Neural cell (in vitro differentiated cells): ENCODE data around the gene HOXB5. TPM values are rescaled to one million over a fixed set of nuclear protein-coding genes. Genes with fewer than 3 reads are reported as not detected.

ENCODE experiments used
- H2AFZ ChIP-seq: fragments of 200-600, 300-800 bp; sonication (generic), shearing (Covaris generic); 2 replicates; pipeline ENCODE4 v1.6.0; 2014; ENCODE audit warnings: low read depth, mild to moderate bottlenecking, antibody characterized with exemption, low read length, moderate library complexity
- H3F3A ChIP-seq: fragments of 200-600 bp; shearing (Covaris generic); 2 replicates; pipeline ENCODE4 v1.6.1; 2016; ENCODE audit warnings: mild to moderate bottlenecking, moderate library complexity, mixed read lengths, antibody characterized with exemption, low read length; ENCODE audit not compliant: insufficient read depth, poor library complexity, severe bottlenecking
- H3K27ac ChIP-seq: fragments of 200-600, 300-800 bp; sonication (generic), shearing (Covaris generic); 2 replicates; pipeline ENCODE4 v1.5.1; 2014; ENCODE audit warnings: mild to moderate bottlenecking, low read length, moderate library complexity
- H3K27me3 ChIP-seq: fragments of 300-800, 200-600 bp; sonication (generic), shearing (Covaris generic); 2 replicates; pipeline ENCODE4 v1.6.0; 2014; ENCODE audit warnings: mild to moderate bottlenecking, low read depth, low read length, moderate library complexity; ENCODE audit not compliant: insufficient read depth
- H3K36me3 ChIP-seq: fragments of 300-800, 200-600 bp; sonication (generic), shearing (Covaris generic); 2 replicates; pipeline ENCODE4 v1.5.1; 2014; ENCODE audit warnings: mild to moderate bottlenecking, antibody characterized with exemption, low read length, moderate library complexity; ENCODE audit not compliant: insufficient read depth
- H3K4me2 ChIP-seq: fragments of 300-800, 200-600 bp; sonication (generic), shearing (Covaris generic); 2 replicates; pipeline ENCODE4 v1.6.0; 2014; ENCODE audit warnings: mild to moderate bottlenecking, low read length
- H3K4me3 ChIP-seq: fragments of 300-800, 200-600 bp; sonication (generic), shearing (Covaris generic); 2 replicates; pipeline ENCODE4 v1.5.1; 2014; ENCODE audit warnings: mild to moderate bottlenecking, low read length, moderate library complexity
- H3K79me2 ChIP-seq: fragments of 200-600 bp; shearing (Covaris generic); replicated peaks from 2 replicates; pipeline ENCODE4 v1.6.0; 2014; ENCODE audit warnings: mild to moderate bottlenecking, low read length, moderate library complexity; ENCODE audit not compliant: insufficient read depth
- H3K9ac ChIP-seq: fragments of 300-800, 200-600 bp; sonication (generic), shearing (Covaris generic); 2 replicates; pipeline ENCODE4 v1.6.1; 2016; ENCODE audit warnings: mild to moderate bottlenecking, low read length, mixed read lengths
- H3K9me2 ChIP-seq: fragments of 200-600 bp; shearing (Covaris generic); 2 replicates; pipeline ENCODE4 v1.6.1; 2016; ENCODE audit warnings: mild to moderate bottlenecking, low read length, mixed read lengths; ENCODE audit not compliant: insufficient read depth
- H3K9me3 ChIP-seq: fragments of 200-600, 300-800 bp; sonication (generic), shearing (Covaris generic); 2 replicates; pipeline ENCODE4 v1.6.1; 2016; ENCODE audit warnings: mild to moderate bottlenecking, mixed run types, low read length, moderate library complexity, mixed read lengths
- H4K20me1 ChIP-seq: fragments of 200-600 bp; shearing (Covaris generic); 2 replicates; pipeline ENCODE4 v1.6.1; 2016; ENCODE audit warnings: mild to moderate bottlenecking, mixed run types; ENCODE audit not compliant: insufficient read depth
- EP300 ChIP-seq: fragments of 450-650 bp; conservative IDR thresholded peaks from 2 replicates; pipeline ENCODE4 v1.6.1; 2014; ENCODE audit warnings: antibody characterized with exemption, mild to moderate bottlenecking, moderate library complexity; ENCODE audit not compliant: poor library complexity, severe bottlenecking
- EZH2 ChIP-seq: fragments of 200-600, 300-800 bp; shearing (Covaris generic), sonication (generic); IDR thresholded peaks from 2 replicates; pipeline ENCODE4 v1.6.1; 2014; ENCODE audit warnings: antibody characterized with exemption, low read length, borderline replicate concordance, mild to moderate bottlenecking; ENCODE audit not compliant: insufficient read depth, poor library complexity, severe bottlenecking
- MXI1 ChIP-seq: fragments of 450-650 bp; conservative IDR thresholded peaks from 2 replicates; pipeline ENCODE4 v1.6.1; 2014; ENCODE audit warnings: antibody characterized with exemption, mild to moderate bottlenecking; ENCODE audit not compliant: poor library complexity, severe bottlenecking
- POLR2AphosphoS5 ChIP-seq: IDR thresholded peaks from 2 replicates; pipeline ENCODE4 v1.6.1; 2012
- polyA plus RNA-seq: library from polyadenylated mRNA; depleted of rRNA; stranded (reverse); fragments of >200 nt; gene quantifications from 2 replicates; pipeline ENCODE4 v1.2.3, GENCODE V29; 2014
- TF ChIP-seq, protein P1 (sequence below): IDR thresholded peaks from 2 replicates; pipeline ENCODE4 v1.6.1; 2012; ENCODE audit warnings: borderline replicate concordance
- TF ChIP-seq, protein P2 (sequence below): fragments of 450-650 bp; IDR thresholded peaks from 2 replicates; pipeline ENCODE4 v1.5.1; 2014; ENCODE audit warnings: antibody characterized with exemption, mild to moderate bottlenecking, moderate library complexity; ENCODE audit not compliant: poor library complexity, severe bottlenecking

The HOXB5 gene
- polyA plus RNA-seq, 1 donor from 2014 or later, result not detected

DNA sequence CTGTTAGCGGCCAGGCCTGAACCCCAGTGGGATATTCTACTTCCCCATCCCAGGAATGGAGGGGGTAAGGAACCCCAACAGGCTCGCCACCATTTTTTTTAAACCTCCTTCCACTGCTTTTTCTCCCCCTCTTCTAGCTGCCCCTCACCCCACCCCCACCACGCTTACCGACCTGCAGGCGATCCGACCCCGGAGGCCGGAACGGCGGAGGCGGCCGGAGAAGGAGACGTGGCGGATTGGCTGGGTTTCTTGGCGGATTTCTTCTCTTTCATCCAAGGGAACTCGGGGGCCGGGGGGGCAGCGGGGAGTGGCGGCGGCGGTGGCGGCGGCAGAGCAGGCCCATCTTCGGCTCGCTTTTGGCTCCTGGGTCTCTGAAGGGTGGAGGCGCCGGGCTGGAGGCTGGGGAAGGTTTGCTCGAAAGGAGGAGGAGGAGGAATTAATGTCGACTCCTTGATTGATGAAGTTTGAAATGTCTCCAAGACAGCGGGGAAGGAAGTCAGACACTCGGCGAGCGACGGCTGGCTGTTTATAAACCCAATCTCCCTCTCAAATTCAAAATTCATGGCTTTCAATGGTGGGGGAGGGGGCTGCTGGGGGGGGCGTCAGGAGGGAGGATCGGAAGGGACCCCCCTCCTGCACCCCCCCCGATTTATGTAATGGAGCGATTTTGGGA lies 49.1 kb downstream of the HOXB5 start:
- Histone ChIP-seq H3K9ac (no peak overlapping the region), H3K4me2 (no peak overlapping the region), H3K27me3 (peaks cover 100% of the 10 kb centered on the region), H3K4me3 (no peak overlapping the region), H3K9me3 (no peaks in the 10 kb centered on the region), H3F3A (no peaks in the 10 kb centered on the region), H3K9me2 (no peaks in the 10 kb centered on the region), H3K36me3 (no peaks in the 10 kb centered on the region), H3K27ac (no peak overlapping the region), H2AFZ (no peak overlapping the region), H3K79me2 (no peaks in the 10 kb centered on the region), H4K20me1 (no peaks in the 10 kb centered on the region)
- peak; percentile 48 for TF ChIP-seq EZH2
- TF ChIP-seq, protein P1, sequence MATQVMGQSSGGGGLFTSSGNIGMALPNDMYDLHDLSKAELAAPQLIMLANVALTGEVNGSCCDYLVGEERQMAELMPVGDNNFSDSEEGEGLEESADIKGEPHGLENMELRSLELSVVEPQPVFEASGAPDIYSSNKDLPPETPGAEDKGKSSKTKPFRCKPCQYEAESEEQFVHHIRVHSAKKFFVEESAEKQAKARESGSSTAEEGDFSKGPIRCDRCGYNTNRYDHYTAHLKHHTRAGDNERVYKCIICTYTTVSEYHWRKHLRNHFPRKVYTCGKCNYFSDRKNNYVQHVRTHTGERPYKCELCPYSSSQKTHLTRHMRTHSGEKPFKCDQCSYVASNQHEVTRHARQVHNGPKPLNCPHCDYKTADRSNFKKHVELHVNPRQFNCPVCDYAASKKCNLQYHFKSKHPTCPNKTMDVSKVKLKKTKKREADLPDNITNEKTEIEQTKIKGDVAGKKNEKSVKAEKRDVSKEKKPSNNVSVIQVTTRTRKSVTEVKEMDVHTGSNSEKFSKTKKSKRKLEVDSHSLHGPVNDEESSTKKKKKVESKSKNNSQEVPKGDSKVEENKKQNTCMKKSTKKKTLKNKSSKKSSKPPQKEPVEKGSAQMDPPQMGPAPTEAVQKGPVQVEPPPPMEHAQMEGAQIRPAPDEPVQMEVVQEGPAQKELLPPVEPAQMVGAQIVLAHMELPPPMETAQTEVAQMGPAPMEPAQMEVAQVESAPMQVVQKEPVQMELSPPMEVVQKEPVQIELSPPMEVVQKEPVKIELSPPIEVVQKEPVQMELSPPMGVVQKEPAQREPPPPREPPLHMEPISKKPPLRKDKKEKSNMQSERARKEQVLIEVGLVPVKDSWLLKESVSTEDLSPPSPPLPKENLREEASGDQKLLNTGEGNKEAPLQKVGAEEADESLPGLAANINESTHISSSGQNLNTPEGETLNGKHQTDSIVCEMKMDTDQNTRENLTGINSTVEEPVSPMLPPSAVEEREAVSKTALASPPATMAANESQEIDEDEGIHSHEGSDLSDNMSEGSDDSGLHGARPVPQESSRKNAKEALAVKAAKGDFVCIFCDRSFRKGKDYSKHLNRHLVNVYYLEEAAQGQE, result no peak

DNA sequence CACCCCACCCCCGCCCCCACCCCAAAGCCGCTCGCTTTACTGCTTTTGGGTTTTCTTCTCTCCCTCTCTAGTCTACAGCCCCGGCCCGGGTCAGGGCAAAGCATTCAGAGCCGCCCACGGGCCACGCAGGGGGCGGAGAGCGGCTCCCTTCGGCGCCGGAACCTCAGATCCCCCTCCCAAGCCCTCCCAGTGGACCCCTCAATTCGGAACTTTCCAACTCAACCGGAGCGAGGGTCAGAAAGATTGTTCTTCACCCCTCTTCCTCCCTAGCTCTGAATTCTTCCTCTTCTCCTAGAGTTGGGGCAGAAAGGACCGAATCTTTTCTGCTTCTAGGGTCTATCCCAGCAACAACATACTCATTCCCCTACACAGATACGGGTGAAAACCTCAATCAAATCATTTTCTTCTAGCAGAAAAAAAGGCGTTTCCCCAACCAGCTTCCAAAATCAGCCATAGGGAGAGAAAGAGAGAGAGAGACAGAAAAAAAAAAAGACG lies 49.7 kb downstream of the HOXB5 start:
- Histone ChIP-seq H3K27ac (no peak overlapping the region), H3K4me2 (no peak overlapping the region), H3K79me2 (no peaks in the 10 kb centered on the region), H4K20me1 (no peaks in the 10 kb centered on the region), H3K9me2 (no peaks in the 10 kb centered on the region), H3K4me3 (peak overlapping the region; percentile 60), H3F3A (no peaks in the 10 kb centered on the region), H3K36me3 (no peaks in the 10 kb centered on the region), H3K27me3 (peaks cover 100% of the 10 kb centered on the region), H3K9me3 (no peaks in the 10 kb centered on the region), H2AFZ (no peak overlapping the region), H3K9ac (no peak overlapping the region)
- TF ChIP-seq EZH2, result peak; percentile 54
- no peak for TF ChIP-seq EP300
- peak; percentile 1 for TF ChIP-seq POLR2AphosphoS5
- no peak for TF ChIP-seq MXI1

DNA sequence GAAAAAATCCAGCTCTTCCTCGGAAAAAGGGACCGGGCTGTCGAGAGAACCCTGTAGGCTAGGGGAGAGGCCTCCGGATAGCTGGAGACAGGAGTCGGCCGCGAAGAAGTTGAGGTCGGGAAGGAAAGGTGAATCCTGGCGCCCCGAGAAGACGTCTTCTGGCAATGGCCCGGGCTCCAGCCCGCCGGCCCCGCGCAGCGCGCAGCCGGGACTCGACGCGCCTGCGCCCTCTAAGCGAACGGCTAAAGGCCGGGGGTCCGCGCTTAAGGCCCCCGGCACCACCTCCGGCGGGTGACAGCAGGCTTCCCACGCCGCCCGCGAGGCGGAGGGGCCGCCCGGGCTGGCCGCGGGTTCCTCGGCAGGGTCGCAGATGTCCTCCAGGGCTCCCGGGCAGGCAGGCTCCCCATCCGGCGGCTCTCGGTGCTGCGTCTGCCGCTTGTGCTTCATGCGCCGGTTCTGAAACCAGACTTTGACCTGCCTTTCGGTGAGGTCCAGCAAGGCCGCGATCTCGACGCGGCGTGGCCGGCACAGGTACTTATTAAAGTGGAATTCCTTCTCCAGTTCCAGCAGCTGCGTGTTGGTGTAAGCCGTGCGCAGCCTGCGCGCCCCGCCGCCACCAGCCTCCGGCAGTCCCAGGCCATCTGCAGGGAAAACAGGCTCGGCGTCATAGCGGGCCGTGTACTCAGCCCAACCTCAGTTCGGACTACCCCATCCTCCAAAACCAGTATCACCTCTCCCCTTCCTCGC lies 50.3 kb downstream of the HOXB5 start:
- Histone ChIP-seq H3K9ac (no peak overlapping the region), H3K4me3 (peak overlapping the region; percentile 60), H4K20me1 (no peaks in the 10 kb centered on the region), H3K79me2 (no peaks in the 10 kb centered on the region), H3K27ac (no peak overlapping the region), H3K36me3 (no peaks in the 10 kb centered on the region), H3K9me2 (no peaks in the 10 kb centered on the region), H3K27me3 (peaks cover 99% of the 10 kb centered on the region), H3F3A (no peaks in the 10 kb centered on the region), H2AFZ (no peak overlapping the region), H3K9me3 (no peaks in the 10 kb centered on the region), H3K4me2 (no peak overlapping the region)
- TF ChIP-seq POLR2AphosphoS5 (peak; percentile 1), EZH2 (peak; percentile 53)
- TF ChIP-seq, protein P2, sequence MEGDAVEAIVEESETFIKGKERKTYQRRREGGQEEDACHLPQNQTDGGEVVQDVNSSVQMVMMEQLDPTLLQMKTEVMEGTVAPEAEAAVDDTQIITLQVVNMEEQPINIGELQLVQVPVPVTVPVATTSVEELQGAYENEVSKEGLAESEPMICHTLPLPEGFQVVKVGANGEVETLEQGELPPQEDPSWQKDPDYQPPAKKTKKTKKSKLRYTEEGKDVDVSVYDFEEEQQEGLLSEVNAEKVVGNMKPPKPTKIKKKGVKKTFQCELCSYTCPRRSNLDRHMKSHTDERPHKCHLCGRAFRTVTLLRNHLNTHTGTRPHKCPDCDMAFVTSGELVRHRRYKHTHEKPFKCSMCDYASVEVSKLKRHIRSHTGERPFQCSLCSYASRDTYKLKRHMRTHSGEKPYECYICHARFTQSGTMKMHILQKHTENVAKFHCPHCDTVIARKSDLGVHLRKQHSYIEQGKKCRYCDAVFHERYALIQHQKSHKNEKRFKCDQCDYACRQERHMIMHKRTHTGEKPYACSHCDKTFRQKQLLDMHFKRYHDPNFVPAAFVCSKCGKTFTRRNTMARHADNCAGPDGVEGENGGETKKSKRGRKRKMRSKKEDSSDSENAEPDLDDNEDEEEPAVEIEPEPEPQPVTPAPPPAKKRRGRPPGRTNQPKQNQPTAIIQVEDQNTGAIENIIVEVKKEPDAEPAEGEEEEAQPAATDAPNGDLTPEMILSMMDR, result peak; percentile 50
- TF ChIP-seq, protein P1, result no peak
